Osteocyte (in vitro differentiated cells): ENCODE measurements around the gene FAM120C. TPM values are rescaled to one million over a fixed set of nuclear protein-coding genes. Genes with fewer than 3 reads are reported as not detected.
A peak's percentile ranks its signal among the peaks of the same experiment; 100 is the strongest.

Experiments used
- DNase-seq: peaks from one replicate; pipeline ENCODE4 v3.0.0; 2021; ENCODE audit warnings: mixed read lengths; ENCODE audit not compliant: unreplicated experiment; ENCODE audit errors: extremely low spot score
- H3K27ac Mint-ChIP-seq: one replicate; pipeline ENCODE4 v1.8.0; 2021; ENCODE audit warnings: mild to moderate bottlenecking, mixed read lengths; ENCODE audit not compliant: unreplicated experiment
- H3K27me3 Mint-ChIP-seq: one replicate; pipeline ENCODE4 v1.8.0; 2021; ENCODE audit warnings: mixed read lengths; ENCODE audit not compliant: unreplicated experiment
- H3K36me3 Mint-ChIP-seq: one replicate; pipeline ENCODE4 v1.8.0; 2021; ENCODE audit warnings: mixed read lengths; ENCODE audit not compliant: unreplicated experiment
- H3K4me1 Mint-ChIP-seq: one replicate; pipeline ENCODE4 v1.8.0; 2021; ENCODE audit warnings: mixed read lengths; ENCODE audit not compliant: unreplicated experiment
- H3K4me3 Mint-ChIP-seq: one replicate; pipeline ENCODE4 v1.8.0; 2021; ENCODE audit warnings: mild to moderate bottlenecking, moderate library complexity, mixed read lengths; ENCODE audit not compliant: unreplicated experiment
- H3K9me3 Mint-ChIP-seq: one replicate; pipeline ENCODE4 v1.8.0; 2021; ENCODE audit warnings: mixed read lengths; ENCODE audit not compliant: unreplicated experiment
- total RNA-seq: library from RNA; stranded (reverse); gene quantifications from 2 replicates; pipeline ENCODE4 v1.2.1, GENCODE V29; 2021
- TF ChIP-seq, protein P1 (sequence below): fragments of 200-600 bp; sonication (generic); IDR thresholded peaks from 2 replicates; pipeline ENCODE4 v1.5.0; 2021; ENCODE audit warnings: antibody characterized with exemption, mild to moderate bottlenecking, moderate library complexity

Gene FAM120C
- total RNA-seq, 1 donor from 2014 or later = 11.6 TPM

GRCh38 chrX:54044126-54044876 lies 138.8 kb downstream of the FAM120C start, which contains the start of gene PHF8:
PHF8 (minus strand) TSS chrX:54044473; CDS start chrX:54042728, 1,745 bp downstream.
- TF ChIP-seq, protein P1, sequence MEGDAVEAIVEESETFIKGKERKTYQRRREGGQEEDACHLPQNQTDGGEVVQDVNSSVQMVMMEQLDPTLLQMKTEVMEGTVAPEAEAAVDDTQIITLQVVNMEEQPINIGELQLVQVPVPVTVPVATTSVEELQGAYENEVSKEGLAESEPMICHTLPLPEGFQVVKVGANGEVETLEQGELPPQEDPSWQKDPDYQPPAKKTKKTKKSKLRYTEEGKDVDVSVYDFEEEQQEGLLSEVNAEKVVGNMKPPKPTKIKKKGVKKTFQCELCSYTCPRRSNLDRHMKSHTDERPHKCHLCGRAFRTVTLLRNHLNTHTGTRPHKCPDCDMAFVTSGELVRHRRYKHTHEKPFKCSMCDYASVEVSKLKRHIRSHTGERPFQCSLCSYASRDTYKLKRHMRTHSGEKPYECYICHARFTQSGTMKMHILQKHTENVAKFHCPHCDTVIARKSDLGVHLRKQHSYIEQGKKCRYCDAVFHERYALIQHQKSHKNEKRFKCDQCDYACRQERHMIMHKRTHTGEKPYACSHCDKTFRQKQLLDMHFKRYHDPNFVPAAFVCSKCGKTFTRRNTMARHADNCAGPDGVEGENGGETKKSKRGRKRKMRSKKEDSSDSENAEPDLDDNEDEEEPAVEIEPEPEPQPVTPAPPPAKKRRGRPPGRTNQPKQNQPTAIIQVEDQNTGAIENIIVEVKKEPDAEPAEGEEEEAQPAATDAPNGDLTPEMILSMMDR = no peak
- H3K9me3 Mint-ChIP-seq = peaks cover 8% of the 10 kb centered on the region
- H3K4me1 Mint-ChIP-seq = peaks cover 9% of the 10 kb centered on the region
- H3K27me3 Mint-ChIP-seq = no peaks in the 10 kb centered on the region
- no peaks in the 10 kb centered on the region for H3K36me3 Mint-ChIP-seq
- peak within 1 kb of the TSS; percentile 100 for H3K27ac Mint-ChIP-seq
- H3K4me3 Mint-ChIP-seq = peak within 1 kb of the TSS; percentile 94
- DNase-seq = peak; percentile 98

DNA sequence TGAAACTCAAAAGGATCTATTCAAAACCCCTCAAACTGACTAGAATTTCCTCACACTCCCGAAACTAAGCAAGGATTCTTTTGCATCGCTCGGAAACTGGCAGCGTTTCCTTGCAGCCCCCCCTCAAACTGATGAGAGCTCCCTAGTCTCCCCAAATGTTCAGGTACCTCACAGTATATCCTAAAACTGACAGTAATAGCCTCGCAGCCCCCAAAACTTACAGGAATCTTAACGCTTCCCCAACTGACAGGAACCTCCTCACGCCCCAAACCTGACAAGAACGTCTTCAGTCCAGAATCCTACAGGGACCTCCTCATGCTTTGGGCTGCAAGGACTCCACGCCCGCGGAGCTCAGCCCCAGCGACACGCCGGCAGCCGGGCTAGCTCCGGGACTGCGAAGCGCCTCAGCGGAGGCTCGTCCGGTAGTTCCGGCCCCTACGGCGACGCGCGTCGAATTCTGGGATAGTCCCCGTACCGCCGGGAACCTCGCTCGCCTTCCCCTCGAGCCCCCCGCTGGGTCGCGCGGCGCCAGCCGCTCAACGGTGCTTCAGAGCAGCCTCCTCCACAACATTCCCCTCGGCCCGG lies 139.4 kb downstream of the FAM120C start:
- Mint-ChIP-seq H3K27ac (peak overlapping the region; percentile 100), H3K27me3 (no peaks in the 10 kb centered on the region), H3K36me3 (no peaks in the 10 kb centered on the region), H3K9me3 (peaks cover 8% of the 10 kb centered on the region), H3K4me3 (peak overlapping the region; percentile 94), H3K4me1 (peaks cover 9% of the 10 kb centered on the region)
- TF ChIP-seq, protein P1 = no peak
- peak; percentile 88 for DNase-seq

DNA sequence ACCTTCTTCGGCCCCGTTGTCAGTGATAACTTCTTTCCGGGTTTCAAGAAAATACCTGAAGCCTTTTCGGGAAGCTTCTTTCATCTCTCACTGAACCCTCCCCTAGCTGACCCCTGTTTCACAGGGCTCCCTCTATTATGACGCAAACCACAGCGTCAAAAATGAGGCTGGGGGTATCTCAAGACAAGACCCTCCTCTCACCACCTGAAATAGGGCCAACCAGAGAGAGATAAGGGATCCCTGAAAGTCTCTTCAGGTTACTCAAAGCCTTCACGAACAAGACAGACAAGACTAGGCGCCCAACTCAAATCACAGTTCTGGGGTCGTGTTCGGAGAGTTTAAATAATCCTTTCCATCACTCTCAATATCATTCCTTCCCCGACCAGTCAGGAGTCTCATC lies 140.0 kb downstream of the FAM120C start:
- TF ChIP-seq, protein P1 = no peak
- Mint-ChIP-seq H3K9me3 (peaks cover 8% of the 10 kb centered on the region), H3K4me1 (peaks cover 9% of the 10 kb centered on the region), H3K27me3 (no peaks in the 10 kb centered on the region), H3K4me3 (peak overlapping the region; percentile 94), H3K27ac (peak overlapping the region; percentile 100), H3K36me3 (no peaks in the 10 kb centered on the region)
- no peak for DNase-seq

GRCh38 chrX:54042609-54043021 lies 140.4 kb downstream of the FAM120C start:
- TF ChIP-seq, protein P1 = peak; percentile 49
- H3K4me3 Mint-ChIP-seq = peak overlapping the region; percentile 94
- H3K27me3 Mint-ChIP-seq = no peaks in the 10 kb centered on the region
- peaks cover 9% of the 10 kb centered on the region for H3K4me1 Mint-ChIP-seq
- H3K9me3 Mint-ChIP-seq = peaks cover 8% of the 10 kb centered on the region
- no peaks in the 10 kb centered on the region for H3K36me3 Mint-ChIP-seq
- DNase-seq = no peak
- peak overlapping the region; percentile 100 for H3K27ac Mint-ChIP-seq

- Mint-ChIP-seq H3K4me1 (no peaks in the 10 kb centered on the region), H3K4me3 (no peak overlapping the region), H3K9me3 (peaks cover 19% of the 10 kb centered on the region), H3K36me3 (peaks cover 27% of the 10 kb centered on the region), H3K27ac (no peak overlapping the region), H3K27me3 (no peaks in the 10 kb centered on the region)
- TF ChIP-seq, protein P1 = no peak
- DNase-seq = no peak
These were observed 152.7 kb downstream of the FAM120C start for GRCh38 chrX:54030329-54030728.
